Measurements from ENCODE around the gene C7orf57.
A peak's percentile ranks its signal among the peaks of the same experiment; 100 is the strongest.
"Not testable (repeated sequence)": the region's sequence is repeated elsewhere in the genome, so short reads cannot be mapped to it uniquely, and the experiment has no call there.

The C7orf57 gene

DNA sequence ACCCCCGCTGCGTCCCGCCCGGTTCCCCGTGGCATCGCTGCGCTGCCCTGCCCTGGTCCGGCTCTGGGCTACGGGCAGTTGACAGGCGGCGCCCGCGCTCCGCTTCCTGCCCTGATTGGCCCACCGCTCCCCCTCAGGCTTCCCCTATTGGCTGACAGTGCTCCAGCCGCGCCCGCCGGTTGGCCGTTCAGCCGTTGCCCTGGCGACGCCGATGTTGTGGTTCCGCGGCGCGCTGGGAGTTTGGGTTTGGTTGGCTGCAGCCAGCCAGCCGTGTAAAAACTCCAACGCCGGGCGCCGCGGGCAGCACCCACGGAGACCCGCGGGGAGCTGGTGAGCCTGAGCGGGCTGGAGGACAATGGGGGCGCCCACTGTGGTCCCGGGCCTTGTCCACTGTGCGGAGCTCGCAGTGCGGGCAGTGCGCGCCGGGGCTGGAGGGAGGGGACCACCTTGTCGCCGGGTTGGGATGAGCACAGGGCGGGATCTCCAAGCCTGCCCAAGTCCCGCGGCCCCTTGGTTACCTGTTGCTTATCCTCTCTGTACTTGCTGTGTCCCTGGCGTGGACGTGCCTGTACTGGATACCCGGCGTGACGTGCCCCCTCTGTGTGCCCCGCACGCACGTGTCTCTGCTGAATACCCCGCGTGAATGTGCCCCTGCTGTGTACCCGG lies at the start of gene C7orf57:
TSS of gene C7orf57 (plus strand) at position 243 of the 666 bp plus-strand sequence. CDS start 766 bp downstream, outside the sequence.
- peak; percentile 87 for DNase-seq

DNA sequence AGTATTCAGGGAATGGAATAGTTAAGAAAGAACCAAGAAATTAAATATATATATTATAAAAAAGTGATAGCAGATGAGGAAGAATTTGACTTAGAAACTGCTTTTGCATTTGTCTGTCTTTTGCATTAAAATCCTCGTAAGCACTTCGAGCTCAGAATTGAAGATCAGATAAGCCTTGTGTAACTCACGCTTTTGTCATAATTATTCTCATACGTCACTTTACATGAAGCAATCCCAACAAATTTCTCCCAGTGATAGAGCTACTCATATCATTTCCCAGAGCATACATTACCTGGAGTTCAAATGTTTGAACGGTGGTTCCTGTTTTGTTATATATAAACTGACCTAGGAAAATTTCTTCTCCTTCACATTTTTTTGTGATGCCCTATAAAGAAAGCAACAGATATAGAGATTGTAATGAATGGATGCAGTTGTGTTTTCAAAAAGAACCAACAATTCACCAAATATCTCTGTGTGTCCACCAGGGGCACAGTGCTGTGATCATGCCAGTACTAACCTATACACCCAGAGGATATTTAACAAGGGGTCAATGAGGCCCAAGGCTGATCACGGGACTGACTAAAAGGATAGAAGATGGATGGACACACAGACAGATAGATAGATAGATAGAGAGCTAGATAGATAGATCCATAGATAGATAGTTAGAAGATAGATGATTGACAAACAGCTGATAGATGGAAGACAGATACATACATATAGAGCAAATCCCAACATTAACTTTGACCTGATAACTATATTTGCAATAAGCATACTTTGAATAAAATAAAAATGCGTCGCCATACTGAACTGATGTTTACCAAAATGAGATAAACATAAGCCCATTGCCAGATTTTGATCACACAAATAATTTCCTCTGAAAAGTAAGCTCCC lies 46.6 kb upstream of the C7orf57 start:
- peak; percentile 20 for DNase-seq

DNA sequence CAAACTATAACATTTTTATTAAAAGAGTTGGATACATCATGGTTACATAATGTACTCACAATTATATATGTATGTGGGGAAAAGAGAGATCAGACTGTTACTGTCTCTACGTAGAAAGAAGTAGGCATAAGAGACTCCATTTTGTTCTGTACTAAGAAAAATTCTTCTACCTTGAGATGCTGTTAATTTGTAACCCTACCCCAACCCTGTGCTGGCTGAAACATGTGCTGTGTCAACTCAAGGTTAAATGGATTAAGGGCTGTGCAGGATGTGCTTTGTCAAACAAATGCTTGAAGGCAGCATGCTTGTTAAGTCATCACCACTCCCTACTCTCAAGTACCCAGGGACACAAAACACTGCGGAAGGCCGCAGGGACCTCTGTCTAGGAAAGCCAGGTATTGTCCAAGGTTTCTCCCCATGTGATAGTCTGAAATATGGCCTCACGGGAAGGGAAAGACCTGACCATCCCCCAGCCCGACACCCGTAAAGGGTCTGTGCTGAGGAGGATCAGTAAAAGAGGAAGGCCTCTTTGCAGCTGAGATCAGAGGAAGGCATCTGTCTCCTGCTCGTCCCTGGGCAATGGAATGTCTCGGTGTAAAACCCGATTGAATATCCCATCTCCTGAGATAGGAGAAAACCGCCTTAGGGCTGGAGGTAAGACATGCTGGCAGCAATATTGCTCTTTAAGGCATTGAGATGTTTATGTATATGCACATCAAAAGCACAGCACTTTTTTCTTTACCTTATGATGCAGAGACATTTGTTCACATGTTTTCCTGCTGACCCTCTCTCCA lies 45.5 kb upstream of the C7orf57 start:
- DNase-seq = not testable (repeated sequence)

DNA sequence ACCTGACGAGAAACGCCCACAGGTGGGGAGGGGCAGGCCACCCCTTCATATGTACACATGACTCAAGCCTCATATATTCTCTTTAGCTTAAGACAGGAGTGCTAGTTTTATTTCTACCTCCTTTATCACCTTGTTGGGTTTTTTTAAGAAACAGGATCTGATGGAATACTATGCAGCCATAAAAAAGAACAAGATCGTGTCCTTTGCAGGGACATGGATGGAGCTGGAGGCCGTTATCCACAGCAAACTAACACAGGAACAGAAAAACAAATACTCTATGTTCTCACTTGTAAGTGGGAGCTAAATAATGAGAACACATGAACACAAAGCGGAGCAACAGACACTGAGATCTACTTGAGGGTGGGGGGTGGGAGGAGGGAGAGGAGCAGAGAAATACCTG lies 44.8 kb upstream of the C7orf57 start:
- DNase-seq = no peak

DNA sequence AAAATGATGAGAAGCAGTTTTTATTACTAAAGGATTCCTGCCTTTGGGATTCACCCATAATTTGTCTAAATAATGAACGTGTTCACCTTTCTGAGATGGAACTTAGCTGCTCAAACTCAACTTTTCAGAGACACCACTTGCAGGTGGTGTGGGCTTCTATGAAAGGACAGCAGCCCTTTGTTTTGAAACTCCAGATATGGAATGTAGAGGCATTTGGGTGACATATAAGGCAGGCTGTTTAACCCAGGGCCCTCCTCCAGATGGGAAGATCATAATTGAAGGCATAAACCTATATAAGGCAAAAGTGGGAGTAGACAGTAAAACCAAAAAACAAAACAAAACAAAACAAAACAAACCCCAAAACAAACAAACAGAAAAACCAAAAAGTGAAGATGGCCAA lies 44.1 kb upstream of the C7orf57 start:
- no peak for DNase-seq

DNA sequence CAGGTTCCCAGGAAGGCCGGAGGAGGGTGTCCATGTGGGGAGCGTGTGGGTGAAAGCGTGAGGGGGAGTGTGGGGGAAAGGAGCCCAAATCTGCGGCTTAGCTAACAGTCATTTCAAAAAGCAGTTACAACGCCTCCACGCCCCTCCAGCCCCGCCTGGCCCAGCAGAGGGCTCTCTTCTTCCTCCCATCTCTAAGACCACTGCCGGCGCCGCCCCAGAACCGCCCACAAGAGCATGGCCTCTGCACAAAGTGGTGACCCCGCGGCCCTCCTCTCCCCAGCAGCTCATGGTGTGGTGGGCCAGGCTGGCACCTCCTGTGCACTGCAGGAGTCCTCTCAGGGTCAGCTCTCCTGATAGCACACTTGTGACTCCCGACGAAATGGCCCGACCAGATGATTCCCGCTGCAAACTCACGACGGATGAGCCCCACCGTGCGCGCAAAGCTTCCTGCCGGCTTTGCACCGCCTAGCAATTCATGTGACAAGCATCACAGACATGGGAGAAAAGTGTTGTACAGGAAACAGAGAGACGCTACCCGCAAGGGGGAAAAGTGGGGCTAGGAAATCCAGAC lies 43.5 kb upstream of the C7orf57 start:
- DNase-seq = peak; percentile 90

DNA sequence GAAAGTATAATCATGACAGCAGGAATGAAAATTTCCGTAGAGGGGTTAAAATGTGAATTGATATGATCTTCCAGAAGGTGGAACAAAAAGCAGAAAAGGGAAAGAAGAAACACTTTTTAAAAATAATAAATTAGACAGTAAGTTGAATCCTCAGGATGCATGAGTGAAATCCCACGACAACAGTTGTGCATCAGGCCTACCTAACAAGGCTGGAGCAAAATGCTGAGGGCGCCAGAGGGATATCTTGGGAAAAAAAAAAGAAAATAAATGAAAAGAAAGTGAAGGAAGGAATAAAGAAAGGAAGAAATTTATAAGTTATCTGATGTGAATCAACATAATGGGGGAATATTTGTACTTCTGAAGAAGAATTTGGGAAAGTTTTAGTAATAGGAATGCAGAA lies 42.9 kb upstream of the C7orf57 start:
- DNase-seq = no peak

DNA sequence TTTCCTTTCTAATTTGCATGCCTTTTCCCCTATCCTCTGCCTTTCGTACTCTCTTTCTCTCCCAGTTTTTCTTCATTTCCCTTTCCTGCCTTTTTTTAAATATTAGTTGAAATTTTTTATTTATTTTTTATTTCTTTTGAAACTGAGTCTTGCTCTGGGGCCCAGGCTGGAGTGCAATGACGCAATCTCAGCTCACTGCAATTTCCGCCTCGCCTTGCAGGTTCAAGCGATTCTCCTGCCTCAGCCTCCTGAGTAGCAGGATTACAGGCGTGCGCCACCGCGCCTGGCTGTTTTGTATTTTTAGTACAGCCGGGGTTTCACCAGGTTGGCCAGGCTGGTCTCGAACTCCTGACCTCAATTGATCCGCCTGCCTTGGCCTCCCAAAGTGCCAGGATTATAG lies 35.9 kb upstream of the C7orf57 start:
- no peak for DNase-seq

DNA sequence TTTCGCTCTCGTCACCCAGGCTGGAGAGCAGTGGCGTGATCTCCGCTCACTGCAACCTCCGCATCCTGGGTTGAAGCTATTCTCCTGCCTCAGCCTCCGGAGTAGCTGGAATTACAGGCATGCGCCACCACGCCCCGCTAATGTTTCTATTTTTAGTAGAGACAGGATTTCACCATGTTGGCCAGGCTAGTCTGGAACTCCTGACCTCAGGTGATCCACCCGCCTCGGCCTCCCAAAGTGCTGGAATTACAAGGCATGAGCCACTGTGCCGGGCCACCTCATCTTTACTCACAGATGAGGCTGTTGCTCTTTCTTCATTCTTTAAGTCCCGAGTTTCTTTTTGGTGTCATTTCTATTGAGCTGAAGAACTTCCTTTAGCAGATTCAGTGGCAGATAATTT lies 35.2 kb upstream of the C7orf57 start:
- not testable (repeated sequence) for DNase-seq

DNA sequence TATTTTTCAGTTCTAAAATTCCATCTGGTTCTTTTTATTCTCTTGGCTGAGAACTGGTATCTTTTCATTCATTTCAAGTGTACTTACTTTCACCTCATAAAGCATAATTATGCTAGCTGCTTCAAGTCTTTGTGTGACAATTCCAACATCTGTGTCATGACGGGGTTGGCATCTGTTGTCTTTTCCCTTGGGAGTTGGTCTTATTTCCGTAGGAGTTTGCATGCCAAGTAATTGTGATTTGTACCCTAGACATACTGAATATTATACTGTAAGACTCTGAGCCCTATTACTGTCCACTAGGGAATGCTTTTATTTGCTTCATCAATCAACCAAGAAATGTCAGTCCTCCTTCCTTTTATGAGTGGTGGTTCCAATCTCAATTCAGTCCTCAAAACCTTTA lies 31.3 kb upstream of the C7orf57 start:
- DNase-seq = no peak

DNA sequence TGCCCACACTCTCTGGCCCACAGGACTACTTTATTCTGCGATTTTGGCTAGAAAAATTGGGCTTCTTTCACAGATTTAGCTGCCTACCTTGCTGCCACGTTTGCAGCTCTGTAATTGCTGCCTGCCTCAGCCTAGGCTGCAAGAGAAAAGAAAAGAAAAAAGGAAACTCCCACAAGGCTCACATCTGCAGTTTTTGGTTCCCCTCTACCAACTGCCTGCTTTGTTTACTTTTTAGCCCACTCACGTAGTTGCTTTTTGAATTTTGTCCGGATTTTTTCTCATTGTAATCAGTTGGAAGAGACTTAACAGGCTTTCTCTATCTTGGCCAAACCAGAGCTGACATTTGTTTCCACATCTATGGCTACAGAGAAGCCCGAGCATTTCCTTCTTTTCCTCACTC lies 30.7 kb upstream of the C7orf57 start:
- DNase-seq = no peak

DNA sequence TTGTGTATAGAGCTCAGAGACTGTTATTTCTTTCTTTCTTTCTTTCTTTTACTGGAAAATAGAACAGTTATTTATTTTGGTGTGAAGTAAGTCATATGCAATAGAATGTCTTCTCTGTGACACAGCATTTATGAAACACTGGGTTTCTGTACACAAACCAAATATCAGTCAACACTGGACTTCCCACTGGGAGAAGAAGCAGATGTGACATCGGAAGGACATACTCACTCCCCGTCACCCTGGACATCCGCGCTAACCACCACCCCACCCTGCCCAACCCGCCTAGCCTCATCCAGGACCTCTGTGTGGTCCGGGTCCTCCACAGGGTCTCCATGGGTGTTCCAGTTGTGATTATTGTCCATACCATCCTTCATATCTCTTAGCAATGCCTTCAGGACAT lies 28.5 kb upstream of the C7orf57 start:
- DNase-seq = no peak

DNA sequence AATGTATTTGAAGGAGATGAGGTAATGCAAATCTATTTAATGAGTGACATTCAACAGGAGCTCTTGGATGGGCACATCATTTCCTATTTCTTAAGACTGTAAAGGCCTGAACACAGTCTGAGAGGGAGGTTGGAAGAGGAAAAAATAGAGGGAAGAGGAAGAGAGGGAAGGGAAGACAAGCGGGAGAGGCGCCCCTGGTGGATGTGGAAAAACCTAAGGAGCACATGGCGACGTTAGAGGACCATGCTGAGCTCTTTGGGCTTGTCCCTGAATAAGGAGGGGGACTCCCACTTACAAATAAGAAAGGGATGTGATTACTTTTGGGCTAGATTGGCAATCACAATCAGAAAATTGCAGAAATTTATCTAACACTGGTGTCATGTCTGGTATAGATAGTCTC lies 26.1 kb upstream of the C7orf57 start:
- no peak for DNase-seq

DNA sequence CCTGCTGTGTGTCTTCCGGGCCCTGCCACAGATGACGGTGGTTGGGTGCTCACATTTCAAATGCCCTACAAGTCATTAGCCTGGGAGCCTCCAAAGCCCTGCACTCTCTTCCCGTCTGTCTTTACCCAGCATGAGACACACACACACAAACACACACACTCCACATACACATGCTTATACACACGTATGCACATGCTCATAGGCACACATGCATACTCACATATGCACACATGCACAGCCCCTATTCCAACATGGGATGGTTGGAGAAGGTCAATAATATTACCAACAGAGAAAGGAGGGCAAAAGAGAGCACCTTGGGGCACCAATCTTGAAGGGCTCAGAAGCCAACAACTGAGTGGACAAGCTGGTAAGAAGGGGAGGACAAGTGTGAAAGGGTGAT lies 25.4 kb upstream of the C7orf57 start:
- DNase-seq = no peak

DNA sequence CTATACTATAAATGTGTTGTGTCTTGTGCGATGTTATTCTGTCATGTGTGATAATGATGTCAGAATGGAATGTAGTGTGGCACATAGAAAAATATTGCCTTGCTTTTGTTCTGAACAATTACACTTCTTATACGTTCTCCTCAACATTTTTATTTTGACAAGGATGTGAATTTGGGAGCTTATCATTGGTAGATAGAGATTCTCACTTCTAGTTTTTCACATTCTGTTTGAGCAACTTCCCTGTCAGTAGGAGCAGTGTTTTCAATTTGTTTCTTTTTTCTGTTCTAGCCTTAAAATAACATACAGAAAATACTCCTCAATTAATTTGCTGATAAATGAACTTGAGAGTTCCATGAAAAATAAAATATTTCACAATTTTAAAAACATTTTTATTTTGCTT lies 24.0 kb upstream of the C7orf57 start:
- DNase-seq = peak; percentile 64

DNA sequence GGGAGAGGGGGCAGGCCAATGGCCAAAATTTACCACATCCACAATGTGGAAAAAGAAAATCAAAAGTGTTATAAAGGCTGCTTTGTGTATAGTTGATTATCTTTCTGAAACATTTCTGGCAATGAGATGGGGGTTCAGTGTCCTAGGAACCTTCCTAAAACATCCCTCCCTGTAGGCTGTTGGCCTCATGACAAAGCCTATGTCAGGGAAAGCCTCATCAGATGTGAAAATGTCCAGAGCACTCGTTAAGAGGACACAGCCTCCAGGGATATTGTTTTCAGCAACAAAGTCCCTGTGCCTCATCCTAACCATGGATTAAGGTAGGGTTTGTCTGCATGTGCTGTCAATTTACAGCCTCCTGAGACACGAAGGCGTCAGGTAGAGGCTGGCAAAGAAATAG lies 23.4 kb upstream of the C7orf57 start:
- no peak for DNase-seq

DNA sequence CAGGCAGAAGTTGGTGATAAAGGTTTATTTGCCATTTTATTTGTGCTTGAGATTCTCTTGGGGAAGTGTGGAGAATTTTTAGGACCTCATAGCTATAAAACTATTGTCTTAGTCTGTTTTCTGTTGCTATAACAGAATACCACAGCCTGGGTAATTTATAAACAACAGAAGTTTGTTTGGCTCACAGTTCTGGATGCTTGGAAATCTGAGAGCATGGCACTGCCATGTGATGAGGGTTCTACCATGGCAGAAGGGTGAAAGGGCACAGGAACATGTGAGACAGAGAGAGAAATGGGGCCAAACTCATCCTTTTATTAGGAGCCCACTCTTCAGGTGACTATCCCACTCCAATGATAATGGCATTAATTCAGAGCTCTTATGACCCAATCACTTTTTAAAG lies 18.7 kb upstream of the C7orf57 start:
- no peak for DNase-seq

DNA sequence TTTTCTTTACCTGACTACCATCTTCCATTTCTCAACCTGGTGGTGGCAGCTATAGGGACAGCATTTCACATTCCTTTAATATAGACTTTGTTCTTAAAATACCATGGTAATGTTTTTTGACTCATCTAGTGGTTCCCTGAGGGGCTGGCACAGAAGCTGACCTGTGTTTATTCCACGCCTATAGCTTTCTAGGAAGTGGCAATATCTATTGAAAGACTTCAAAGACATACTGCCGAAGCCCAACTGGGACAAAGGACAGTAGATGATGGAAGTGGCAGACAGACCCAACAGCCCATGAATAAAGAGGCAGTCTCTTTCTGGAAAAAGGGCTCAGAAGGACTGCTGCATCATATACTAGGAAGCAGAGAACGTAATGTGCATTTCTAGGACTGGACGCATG lies 17.7 kb upstream of the C7orf57 start:
- no peak for DNase-seq

DNA sequence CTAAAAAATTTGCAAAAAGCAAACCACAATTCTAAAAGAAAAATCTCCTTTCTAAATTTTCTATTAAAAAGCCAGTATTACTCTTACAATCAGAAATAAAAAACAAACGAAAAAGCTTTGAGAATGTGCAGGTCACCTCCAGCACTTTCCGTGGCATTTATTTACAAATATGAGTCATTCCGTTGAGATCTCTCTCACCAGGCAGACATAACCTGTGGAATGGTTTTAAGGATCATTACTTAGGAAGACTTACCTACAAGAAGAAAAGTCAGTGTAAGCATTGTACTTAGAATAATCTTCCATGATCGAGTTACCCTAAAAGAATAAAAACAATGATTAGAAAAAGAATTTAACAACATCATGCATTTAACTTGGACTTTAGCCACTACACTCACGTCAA lies 9.7 kb upstream of the C7orf57 start:
- DNase-seq = no peak

DNA sequence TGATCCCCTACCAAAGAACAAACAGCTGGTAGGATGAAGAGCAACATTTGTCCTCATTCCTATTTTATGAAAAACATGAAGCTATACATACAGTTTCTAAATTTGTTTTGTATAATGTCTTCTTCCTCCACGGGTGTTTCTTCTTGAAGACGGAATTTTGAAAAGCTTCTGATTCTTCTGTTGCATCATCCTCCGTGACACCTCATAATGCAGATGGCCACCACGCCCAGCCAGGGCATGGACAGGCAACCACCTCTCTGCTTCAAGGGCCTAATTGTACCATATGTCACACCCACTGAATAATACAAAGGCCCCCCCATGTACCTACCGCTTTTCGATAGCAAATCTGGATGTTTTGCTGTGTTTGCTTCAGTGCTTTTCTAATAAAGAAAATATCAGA lies 6.4 kb upstream of the C7orf57 start, which contains the start of gene SUN3:
TSS of gene SUN3 (minus strand) at position 170 of the 400 bp plus-strand sequence. CDS start at position 1, 169 bp downstream.
- DNase-seq = no peak

DNA sequence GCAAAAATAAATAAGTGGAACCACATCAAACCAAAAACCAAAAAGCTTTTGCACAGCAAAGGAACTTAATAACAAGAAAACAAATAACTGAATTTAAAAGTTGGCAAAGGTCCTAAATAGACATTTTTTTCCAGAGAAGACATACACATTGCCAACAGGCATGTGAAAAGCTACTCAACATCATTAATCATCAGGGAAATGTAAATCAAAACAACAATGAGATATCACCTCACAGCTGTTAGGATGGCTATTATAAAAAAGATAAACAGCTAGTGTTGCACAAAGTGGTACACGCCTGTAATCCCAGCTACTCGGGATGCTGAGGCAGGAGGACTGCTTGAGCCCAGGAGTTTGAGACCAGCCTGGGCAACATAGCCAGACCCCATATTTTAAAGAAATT lies 4.2 kb upstream of the C7orf57 start:
- no peak for DNase-seq

DNA sequence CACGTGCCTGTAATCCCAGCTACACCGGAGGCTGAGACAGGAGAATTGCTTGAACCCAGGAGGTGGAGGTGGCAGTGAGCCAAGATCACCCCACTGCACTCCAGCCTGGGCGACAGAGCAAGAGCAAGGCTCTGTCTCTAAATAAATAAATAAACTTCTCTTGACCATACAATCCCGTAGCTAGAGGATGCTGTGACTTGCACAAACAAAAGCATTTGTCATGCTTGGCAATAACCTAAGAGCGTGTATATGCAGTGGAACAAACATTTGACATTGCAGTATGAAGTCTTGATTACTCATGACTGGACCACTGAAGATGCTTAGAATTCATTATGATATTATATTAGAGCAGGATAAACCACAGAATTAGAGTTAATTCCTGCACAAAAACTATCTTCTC lies 1.4 kb upstream of the C7orf57 start:
- no peak for DNase-seq

DNA sequence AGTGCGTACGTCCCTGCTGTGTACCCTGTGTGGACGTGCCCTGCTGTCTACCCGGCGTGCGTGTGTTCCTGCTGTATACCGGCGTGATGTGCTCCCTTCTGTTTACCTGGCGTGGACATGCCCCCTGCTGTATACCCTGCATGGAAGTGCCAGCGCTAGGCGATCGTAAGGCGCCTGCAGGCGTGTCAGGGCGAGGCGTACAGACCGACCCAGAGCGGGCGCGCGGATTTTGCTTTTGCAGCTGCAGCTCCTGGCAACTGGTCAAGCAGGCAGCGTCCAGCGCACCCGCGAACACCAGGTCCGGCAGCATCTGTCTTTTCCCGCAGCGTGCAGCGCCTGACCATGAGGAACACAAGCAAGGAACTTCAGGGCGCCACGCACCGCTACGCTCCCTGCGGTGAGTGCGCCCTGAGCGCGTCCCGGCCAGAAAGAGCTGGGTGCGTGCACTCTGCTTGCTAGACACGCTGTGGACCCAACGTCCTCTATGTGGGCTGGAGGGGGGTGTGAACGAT lies 680 bp downstream of the C7orf57 start:
- no peak for DNase-seq
